Osteoblast (primary cell): ENCODE measurements around the gene ZNF474. TPM values are rescaled to one million over a fixed set of nuclear protein-coding genes. Genes with fewer than 3 reads are reported as not detected.
A peak's percentile ranks its signal among the peaks of the same experiment; 100 is the strongest.

ENCODE experiments used
- DNase-seq: peaks from one replicate; pipeline ENCODE4 v3.0.0; 2011; ENCODE audit warnings: low spot score, mixed read lengths; ENCODE audit not compliant: insufficient read length; ENCODE audit errors: missing footprints
- H2AFZ ChIP-seq: 2 replicates; pipeline ENCODE4 v1.6.0; 2011; ENCODE audit warnings: mild to moderate bottlenecking, low read length
- H3K27ac ChIP-seq: 2 replicates; pipeline ENCODE4 v1.5.1; 2011; ENCODE audit warnings: mild to moderate bottlenecking, low read depth, low read length, moderate library complexity
- H3K27me3 ChIP-seq: 2 replicates; pipeline ENCODE4 v1.6.0; 2012; ENCODE audit warnings: mild to moderate bottlenecking, control low read depth, inconsistent platforms, low read length, moderate library complexity; ENCODE audit not compliant: insufficient read depth
- H3K36me3 ChIP-seq: 2 replicates; pipeline ENCODE4 v1.5.1; 2011; ENCODE audit warnings: mild to moderate bottlenecking, low read length, control low read depth, moderate library complexity; ENCODE audit not compliant: insufficient read depth
- H3K4me1 ChIP-seq: 2 replicates; pipeline ENCODE4 v1.5.1; 2011; ENCODE audit warnings: mild to moderate bottlenecking, low read length, control low read depth, moderate library complexity; ENCODE audit not compliant: insufficient read depth
- H3K4me2 ChIP-seq: 2 replicates; pipeline ENCODE4 v1.6.0; 2011; ENCODE audit warnings: mild to moderate bottlenecking, low read length; ENCODE audit not compliant: insufficient read depth
- H3K4me3 ChIP-seq: fragments of 200-600 bp; sonication (generic); 3 replicates; pipeline ENCODE4 v1.5.1; 2012; ENCODE audit warnings: mild to moderate bottlenecking, low read length, inconsistent platforms; ENCODE audit not compliant: insufficient read depth
- H3K79me2 ChIP-seq: 2 replicates; pipeline ENCODE4 v1.6.0; 2012; ENCODE audit warnings: mild to moderate bottlenecking, low read length, control low read depth, inconsistent platforms; ENCODE audit not compliant: insufficient read depth
- H3K9me3 ChIP-seq: 2 replicates; pipeline ENCODE4 v1.5.1; 2011; ENCODE audit warnings: low read depth, low read length, control low read depth
- H4K20me1 ChIP-seq: 2 replicates; pipeline ENCODE4 v1.6.0; 2012; ENCODE audit warnings: mild to moderate bottlenecking, low read length, control low read depth; ENCODE audit not compliant: insufficient read depth
- CTCF ChIP-seq: IDR thresholded peaks from 2 replicates; pipeline ENCODE4 v1.5.1; 2011; ENCODE audit warnings: mild to moderate bottlenecking, low read depth, low read length, moderate library complexity; ENCODE audit errors: extremely low read depth
- total RNA-seq: library from RNA; depleted of rRNA; stranded (reverse); fragments of >200 nt; gene quantifications from 2 replicates; pipeline ENCODE4 v1.2.3, GENCODE V29; 2012

The ZNF474 gene
- total RNA-seq, 1 donor: 0.72 TPM

GRCh38 chr5:122180863-122181548 lies 51.7 kb downstream of the ZNF474 start:
- H3K27me3 ChIP-seq: no peaks in the 10 kb centered on the region
- H3K9me3 ChIP-seq: no peaks in the 10 kb centered on the region
- H3K27ac ChIP-seq: peak overlapping the region; percentile 96
- DNase-seq: no peak
- H2AFZ ChIP-seq: no peak overlapping the region
- no peaks in the 10 kb centered on the region for H3K36me3 ChIP-seq
- no peak for TF ChIP-seq CTCF
- no peaks in the 10 kb centered on the region for H3K79me2 ChIP-seq
- H4K20me1 ChIP-seq: no peaks in the 10 kb centered on the region
- peak overlapping the region; percentile 67 for H3K4me2 ChIP-seq
- H3K4me3 ChIP-seq: peak overlapping the region; percentile 5
- H3K4me1 ChIP-seq: peaks cover 45% of the 10 kb centered on the region

- no peak overlapping the region for H2AFZ ChIP-seq
- no peak for DNase-seq
- no peaks in the 10 kb centered on the region for H3K27me3 ChIP-seq
- no peaks in the 10 kb centered on the region for H4K20me1 ChIP-seq
- peak overlapping the region; percentile 5 for H3K4me3 ChIP-seq
- no peaks in the 10 kb centered on the region for H3K9me3 ChIP-seq
- H3K36me3 ChIP-seq: no peaks in the 10 kb centered on the region
- H3K4me1 ChIP-seq: peaks cover 43% of the 10 kb centered on the region
- TF ChIP-seq CTCF: no peak
- H3K27ac ChIP-seq: peak overlapping the region; percentile 96
- no peaks in the 10 kb centered on the region for H3K79me2 ChIP-seq
- peak overlapping the region; percentile 67 for H3K4me2 ChIP-seq
Measured at GRCh38 chr5:122181863-122182262, 52.5 kb downstream of the ZNF474 start.

- Histone ChIP-seq H3K79me2 (no peaks in the 10 kb centered on the region), H3K27me3 (no peaks in the 10 kb centered on the region), H4K20me1 (no peaks in the 10 kb centered on the region), H3K9me3 (no peaks in the 10 kb centered on the region), H3K4me1 (peaks cover 46% of the 10 kb centered on the region), H3K4me2 (peak overlapping the region; percentile 67), H3K27ac (peak overlapping the region; percentile 96), H3K4me3 (peak overlapping the region; percentile 7), H2AFZ (peak overlapping the region; percentile 43), H3K36me3 (no peaks in the 10 kb centered on the region)
- TF ChIP-seq CTCF: no peak
- DNase-seq: no peak
Measured at GRCh38 chr5:122182491-122182921, 53.2 kb downstream of the ZNF474 start.

GRCh38 chr5:122183098-122183787 lies 53.9 kb downstream of the ZNF474 start:
- no peak for TF ChIP-seq CTCF
- H3K27me3 ChIP-seq: no peaks in the 10 kb centered on the region
- H3K36me3 ChIP-seq: no peaks in the 10 kb centered on the region
- no peaks in the 10 kb centered on the region for H4K20me1 ChIP-seq
- H3K4me3 ChIP-seq: no peak overlapping the region
- peak overlapping the region; percentile 67 for H3K4me2 ChIP-seq
- H2AFZ ChIP-seq: no peak overlapping the region
- H3K4me1 ChIP-seq: peaks cover 52% of the 10 kb centered on the region
- no peaks in the 10 kb centered on the region for H3K9me3 ChIP-seq
- peak overlapping the region; percentile 96 for H3K27ac ChIP-seq
- DNase-seq: peak; percentile 52
- H3K79me2 ChIP-seq: no peaks in the 10 kb centered on the region
